ENCODE results near the gene SEC14L1.

The SEC14L1 gene

DNA sequence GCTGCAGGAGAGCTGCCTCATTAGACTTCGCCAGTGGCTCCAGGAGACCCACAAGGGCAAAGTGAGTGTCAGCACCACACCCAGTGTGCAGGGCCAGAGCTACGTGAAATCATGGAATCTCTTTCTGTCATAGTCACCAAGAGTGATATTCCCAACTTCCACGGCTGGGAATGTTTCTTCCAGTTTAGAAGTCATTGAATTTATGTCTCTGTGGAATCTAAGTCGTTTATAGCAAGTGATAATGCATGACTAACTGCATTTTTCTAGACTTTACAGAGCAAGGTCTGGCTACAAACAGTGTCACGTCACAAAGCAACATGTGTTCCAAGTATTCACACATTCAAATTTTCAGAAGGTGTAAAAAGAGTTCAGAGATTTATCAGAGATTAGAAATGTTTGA lies 55.5 kb downstream of the SEC14L1 start:
- no peak for DNase-seq

DNA sequence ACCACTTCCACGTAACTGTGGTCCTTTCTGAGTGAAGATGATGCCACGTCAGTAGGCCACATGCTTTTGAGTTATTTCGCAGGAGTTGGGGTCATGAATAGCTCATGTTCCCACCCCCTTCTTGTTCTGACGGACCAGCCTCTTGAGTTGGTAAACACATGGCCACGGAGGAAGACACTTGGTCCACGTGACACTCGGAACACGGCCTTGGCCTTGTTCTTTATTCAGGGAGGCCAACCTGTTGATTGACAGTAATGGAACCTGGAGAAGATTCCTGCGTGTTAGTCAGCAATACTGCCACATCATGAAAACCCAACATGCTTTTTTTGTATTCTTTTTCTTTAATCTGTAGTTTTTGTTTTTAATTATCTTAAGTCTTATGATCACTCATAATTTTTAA lies 56.3 kb downstream of the SEC14L1 start:
- no peak for DNase-seq

DNA sequence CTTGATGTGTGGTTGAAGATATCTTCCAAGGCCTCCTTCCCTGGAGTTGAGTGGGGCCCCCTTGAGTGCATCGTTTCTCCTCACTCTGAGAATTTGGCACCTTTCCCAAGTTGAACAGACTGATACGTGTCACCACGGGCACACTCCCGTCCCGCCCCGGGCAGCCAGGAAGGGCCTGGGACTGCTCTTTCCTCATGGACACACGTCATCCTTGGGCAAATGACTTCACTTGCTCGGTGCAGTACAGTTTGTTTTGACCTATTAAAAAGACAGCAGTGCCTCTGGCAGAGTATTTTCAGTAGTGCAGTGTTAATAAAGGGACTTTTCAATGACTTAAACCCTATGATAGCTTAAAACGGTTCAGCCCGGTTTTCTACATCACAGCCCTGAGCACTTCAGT lies 59.9 kb downstream of the SEC14L1 start:
- no peak for DNase-seq

DNA sequence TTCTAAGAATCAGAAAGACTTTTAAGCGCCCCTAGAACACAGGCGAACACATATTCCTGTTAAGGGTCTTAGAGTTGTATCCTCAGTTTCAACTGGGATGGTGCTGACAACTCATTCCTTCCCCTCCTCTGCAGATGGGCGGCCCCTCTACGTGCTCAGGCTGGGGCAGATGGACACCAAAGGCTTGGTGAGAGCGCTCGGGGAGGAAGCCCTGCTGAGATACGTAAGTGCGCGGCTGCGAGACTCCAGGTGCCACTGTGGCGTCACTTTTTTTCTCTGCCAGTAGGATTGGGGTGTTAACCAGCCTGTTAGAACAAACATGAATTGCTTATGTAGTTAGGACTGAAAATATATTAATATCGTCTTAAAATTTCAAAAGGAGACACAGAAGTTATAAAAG lies 62.7 kb downstream of the SEC14L1 start:
- DNase-seq = no peak

DNA sequence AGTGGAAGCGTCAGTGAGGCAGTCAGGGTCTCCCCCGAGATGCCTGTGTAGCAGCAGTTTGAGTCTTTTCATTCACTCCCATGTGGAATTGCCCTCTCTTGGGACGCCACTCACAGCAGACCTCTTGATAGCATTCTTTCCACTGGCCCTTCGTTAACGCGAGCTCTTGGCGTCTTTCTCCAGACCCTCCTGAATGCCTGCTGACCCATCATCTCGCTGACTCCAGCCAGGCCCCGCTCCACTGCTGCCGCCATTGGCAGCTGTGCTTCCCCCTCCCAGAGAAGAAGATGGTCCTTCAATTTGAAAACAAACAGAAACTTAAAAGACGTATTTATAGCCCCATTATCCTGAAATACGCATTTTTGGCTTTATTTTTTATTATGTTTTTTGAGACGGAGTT lies 63.1 kb downstream of the SEC14L1 start:
- DNase-seq = no peak

DNA sequence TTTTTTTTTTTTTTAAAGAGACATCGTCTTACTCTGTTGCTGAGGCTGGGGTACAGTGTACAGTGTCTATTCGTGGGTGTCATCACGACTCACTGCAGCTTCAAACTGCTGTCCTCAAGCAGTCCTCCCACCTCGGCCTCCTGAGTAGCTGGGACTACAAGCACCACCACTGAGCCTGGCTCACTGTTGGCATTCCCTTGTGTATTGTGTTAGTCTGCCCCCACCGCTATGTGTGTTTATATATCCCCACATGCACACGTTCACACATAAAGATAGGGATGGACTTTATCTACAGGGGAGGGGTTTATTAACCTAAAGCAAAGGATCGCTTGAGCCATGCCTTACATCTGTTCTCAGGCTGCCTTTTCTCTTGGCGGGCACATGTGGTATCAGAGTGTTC lies 63.8 kb downstream of the SEC14L1 start:
- DNase-seq = no peak

DNA sequence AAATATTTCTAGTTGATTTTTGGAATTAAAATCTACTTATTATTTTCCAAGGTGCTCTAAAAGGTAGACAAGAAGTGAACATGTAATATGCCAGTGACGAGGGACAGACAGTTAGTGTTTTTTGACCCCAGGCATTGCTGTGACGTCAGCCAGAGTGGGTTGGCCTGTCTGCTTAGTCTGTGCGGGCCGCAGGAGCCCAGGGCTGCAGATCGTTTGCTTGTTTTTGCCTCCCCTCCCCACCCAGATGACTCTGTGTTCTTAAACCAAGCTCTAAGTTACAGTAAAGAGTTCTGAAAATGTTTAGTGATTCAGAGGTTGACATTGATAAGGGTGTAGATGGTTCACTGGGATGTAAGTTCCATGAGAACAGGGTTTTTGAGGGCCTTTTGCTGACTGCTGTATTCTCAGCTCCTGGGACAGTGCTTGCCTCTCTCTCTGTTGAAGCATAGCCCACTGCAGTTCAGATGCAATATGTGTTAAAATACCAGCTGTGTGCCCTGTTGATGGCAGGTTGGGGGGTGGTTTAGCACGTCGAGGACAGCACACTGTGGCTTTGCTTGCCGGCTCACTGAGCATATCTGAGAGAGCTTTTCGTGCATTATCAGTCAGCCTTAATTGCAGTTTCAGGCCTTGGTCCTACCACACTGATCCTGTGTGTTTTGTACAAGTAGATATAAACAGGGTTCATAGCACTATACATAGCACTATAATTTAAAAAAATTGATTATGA lies 64.8 kb downstream of the SEC14L1 start:
- no peak for DNase-seq

DNA sequence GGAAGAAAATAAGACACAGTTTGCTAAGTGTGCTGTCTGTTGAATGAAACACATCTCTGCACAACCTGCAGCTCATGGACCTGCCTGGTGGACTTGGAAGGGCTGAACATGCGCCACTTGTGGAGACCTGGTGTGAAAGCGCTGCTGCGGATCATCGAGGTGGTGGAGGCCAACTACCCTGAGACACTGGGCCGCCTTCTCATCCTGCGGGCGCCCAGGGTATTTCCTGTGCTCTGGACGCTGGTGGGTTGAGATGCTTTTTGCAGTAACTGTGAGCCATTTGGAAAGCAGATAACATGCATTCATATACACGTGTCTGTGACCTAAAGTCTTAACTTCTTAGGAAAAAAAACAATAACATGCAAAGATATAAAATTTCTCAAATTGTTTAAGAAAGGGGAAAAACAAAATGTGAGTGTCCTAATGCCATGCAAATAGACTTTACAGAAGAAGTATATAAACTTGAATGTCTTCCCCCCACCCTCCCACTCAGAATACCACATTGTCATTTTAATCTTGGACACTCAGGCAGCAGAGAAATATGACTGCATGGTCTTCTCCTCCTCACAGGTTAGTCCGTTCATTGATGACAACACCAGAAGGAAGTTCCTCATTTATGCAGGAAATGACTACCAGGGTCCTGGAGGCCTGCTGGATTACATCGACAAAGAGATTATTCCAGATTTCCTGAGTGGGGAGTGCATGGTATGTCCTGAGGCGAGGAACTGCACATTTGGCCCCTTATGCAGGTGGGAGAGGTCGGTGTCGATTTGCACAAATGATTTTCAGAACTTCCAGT lies 65.6 kb downstream of the SEC14L1 start:
- DNase-seq = no peak

DNA sequence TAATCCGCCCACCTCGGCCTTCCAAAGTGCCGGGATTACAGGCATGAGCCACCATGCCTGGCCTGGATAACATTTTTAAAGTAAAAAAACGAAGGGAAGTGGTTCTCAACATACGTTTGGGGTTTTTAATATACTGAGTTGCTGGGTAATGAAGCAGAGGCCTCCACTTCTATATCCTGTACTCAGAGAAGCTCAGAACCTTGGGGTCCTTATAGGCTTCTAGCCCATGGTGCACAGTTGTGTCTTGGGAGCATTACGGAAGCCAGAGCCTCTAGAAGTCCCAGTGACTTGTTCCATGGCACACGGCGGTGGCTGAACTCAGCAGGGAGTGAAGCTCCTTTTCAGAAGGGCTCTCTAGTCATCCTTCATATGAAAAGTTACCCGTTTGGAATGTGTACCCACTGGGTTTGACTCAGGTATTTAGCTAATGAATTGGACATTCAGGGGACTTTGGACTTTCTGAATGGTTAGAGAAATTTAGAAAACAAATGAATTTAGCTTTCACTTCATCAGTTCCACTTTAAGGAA lies 67.0 kb downstream of the SEC14L1 start:
- DNase-seq = no peak

DNA sequence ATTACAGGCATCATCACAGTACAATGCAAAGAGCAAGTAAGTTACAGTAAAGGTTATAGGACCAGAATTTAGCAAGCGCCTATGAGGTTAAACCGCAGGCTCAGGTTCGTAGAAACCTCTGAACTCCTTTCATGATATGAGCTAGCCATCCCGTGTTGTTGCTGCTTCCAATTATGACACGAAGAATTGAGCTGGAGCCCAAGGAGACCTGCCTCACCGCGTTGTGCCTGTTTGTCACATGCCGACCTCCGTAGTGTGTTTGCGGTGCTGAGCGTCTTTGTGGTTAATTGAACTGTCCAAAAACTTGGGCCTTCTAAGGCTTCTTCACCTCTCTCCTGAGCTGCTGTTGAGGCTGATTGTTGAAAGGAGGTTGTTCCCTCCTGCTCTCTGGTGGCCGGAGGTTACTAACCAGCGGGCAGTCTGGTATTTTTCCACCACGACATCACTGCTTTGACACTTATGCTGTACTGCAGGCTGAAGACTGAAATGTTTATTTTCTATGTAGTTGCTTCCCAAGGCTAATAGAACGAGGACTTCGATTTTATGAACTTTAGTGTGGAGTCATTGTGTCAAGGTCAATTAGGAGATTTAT lies 67.5 kb downstream of the SEC14L1 start:
- DNase-seq = no peak

DNA sequence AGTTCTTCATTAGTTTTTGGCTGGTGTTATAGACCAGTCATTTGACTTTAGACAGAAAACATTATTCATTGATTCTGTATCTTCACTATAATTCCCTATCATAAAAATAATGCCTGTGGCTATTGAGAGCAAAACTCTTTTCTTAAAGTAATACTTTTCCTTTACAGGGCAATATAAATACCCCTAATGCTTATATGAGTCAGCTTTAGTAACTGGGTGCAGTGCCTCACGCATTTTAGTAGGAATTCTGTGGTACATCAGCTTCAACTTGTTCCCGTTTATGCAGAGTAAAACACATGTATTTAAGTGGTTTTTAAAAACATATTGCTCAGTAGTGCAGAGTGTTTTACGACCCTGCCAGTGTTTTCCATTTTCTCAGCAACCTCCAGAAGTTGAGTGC lies 68.1 kb downstream of the SEC14L1 start:
- DNase-seq = no peak

DNA sequence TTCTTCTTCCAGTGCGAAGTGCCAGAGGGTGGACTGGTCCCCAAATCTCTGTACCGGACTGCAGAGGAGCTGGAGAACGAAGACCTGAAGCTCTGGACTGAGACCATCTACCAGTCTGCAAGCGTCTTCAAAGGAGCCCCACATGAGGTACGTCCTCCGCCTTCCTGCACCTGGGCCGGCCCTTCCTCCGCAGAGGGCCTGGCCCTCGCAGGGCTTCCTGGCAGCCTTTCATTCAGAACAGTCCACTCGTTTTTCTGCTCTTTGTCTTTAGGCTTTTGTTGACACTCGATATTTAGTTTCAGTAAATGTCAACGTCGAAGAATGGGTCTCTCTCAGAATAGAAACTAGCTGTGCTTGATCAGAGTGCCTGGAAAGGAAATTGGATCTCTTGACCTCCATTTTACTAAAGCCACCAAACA lies 68.6 kb downstream of the SEC14L1 start:
- DNase-seq = no peak

DNA sequence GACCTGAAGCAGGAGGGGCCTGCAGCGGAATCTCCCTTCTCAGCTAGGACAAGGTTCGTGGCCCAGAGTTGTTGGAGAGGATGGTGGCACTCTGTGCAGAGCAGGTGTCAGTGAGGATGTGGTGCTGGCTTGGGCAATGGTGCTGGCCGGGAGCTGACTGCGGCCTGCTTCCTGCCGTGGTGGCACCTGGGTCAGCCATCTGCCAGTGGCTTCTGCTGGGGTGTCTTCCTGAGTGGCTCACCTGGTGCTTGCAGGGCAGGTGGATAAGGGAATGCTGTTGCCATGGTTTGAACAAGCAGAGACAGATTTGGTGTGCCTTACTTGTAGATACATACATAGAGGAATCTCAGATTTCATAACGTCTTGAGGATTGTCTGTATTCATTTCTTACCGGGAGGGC lies 69.6 kb downstream of the SEC14L1 start:
- no peak for DNase-seq

DNA sequence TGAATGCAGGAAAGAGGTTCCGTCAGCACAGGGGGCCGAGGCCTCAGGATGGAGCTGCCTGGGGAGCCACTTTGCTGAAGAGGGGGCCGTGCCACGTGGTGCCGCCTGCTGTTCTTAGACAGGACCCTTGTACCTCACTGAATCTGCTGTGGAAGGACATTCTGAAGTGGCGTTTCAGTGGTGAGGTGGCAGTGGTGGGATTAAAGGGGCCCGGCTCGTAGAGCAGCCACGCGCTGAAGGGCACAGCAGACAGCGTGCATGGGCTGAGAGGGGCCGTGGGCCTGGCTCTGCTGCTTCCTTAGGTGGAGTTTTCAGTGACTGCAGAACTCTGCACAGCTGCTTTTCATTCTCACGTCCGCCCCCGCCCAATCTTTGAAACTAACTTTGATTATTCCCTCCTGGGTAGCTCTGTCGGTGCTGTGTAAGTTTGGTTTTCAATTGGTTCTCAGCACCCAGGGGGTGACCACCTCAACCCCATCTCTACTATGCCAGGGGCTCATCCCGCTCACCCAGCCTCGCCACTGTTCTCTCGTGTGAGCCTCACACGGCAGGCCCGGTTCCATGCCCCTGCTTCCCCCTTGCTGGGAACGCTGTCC lies 70.3 kb downstream of the SEC14L1 start:
- no peak for DNase-seq

DNA sequence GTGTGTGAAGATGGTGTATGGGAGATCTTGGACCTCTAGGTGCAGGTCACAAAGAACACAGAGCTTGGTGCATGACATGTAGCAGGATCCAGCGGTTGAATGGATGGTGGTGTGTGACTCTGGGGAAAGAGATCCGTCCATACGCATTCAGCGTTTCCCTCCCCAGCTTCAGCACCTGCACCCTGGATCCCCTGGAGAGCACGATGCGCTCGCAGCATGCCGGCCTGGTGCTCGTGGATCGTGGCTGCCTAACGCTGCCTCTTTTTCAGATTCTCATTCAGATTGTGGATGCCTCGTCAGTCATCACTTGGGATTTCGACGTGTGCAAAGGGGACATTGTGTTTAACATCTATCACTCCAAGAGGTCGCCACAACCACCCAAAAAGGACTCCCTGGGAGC lies 70.9 kb downstream of the SEC14L1 start:
- no peak for DNase-seq

DNA sequence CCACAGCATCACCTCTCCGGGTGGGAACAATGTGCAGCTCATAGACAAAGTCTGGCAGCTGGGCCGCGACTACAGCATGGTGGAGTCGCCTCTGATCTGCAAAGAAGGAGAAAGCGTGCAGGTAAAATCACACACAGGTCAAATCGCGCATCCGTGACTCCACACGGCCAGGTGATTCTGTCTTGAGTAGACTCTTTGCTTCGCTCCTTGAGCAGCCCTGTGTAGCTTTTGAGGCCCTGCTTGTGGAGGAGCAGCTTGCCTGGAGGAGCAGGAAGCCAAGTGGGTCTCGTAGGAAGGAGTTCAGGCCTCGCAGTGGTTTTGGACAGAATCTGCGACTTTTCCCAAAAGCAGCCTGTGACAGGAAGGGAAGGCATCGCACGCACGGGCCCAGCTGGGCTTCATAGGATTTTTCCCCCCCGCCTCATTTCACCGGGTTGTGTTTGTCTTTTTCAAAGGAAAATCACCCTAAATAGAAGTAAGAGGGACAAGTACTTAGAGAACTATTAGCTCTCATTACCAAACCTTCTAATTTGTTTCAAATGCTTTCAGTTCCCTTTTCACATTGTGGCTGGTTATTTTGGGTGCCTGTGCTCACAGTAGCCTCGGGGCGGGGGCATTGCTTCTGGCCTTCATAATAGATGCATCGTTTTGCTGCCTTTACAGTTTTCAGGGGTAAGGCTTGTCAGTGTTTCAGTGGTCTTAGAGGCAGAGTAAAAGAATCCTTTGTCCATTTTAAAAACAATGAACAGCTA lies 71.5 kb downstream of the SEC14L1 start:
- no peak for DNase-seq

DNA sequence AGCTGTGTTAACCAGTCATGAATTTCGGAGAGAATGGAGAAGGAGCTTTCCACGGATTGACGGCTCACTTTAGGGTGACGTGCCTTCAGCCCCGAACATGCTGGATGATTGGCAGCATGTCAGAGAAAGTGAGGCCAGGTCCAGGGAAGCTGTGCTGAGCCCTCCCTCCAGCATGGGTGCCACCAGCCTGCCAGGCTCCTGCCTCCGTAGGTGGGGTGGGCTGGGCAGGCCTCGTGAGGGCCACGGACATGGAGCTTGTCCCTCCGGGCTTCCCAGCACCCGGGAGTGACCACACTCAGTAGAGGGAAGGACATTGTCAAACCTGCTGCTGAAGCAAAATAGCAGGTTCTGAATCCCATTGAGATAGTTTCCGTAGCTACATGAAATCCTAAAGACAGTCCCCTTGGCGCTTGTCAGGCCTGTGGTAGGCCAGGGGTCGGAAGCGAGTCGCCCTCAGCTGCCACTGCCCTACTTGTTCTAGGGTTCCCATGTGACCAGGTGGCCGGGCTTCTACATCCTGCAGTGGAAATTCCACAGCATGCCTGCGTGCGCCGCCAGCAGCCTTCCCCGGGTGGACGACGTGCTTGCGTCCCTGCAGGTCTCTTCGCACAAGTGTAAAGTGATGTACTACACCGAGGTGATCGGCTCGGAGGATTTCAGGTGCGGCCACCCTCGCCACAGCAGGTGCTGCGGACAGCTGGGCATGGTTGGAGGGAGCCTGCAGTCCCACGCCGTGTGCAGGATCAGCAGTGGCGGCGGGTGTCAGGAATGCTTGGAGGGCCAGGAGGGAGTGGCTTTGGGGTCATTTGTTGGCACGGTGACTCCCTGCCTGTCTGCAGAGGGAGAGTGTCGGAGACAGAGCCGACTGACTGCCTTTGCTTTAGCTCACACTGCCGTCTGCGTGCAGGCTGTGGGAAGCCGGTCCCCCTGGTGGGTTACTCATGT lies 72.3 kb downstream of the SEC14L1 start:
- no peak for DNase-seq

DNA sequence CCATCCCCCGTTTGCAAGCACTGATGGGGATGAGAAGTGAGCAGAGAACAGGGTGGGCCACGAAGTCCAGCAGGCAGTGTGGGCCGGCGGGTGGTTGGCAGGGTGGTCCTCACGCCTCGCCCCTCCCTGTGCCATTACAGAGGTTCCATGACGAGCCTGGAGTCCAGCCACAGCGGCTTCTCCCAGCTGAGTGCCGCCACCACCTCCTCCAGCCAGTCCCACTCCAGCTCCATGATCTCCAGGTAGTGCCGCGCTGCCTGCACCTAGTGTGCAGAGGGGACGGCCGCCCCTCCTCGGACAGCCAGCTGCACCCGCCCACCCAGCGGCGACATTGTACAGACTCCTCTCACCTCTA lies 73.0 kb downstream of the SEC14L1 start:
- no peak for DNase-seq

DNA sequence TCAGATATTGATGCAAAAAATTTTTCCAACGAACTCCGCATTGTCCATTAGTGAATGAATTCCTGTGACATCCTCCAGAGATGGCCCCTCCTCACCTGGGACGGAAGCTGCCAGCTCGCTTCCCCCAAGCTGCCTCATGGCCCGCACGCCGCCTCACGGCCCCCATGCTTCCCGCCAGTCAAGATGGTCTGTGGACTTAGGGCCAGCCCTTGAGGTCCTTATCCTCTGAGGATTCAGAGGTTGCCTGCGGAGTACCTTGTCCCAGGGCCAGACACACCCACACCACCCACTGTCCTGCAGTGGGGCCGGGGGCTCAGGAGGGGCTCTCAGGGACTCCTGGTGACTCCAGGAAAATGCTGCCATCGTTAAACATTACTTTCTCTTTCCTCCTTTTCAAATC lies 73.6 kb downstream of the SEC14L1 start:
- DNase-seq = no peak

DNA sequence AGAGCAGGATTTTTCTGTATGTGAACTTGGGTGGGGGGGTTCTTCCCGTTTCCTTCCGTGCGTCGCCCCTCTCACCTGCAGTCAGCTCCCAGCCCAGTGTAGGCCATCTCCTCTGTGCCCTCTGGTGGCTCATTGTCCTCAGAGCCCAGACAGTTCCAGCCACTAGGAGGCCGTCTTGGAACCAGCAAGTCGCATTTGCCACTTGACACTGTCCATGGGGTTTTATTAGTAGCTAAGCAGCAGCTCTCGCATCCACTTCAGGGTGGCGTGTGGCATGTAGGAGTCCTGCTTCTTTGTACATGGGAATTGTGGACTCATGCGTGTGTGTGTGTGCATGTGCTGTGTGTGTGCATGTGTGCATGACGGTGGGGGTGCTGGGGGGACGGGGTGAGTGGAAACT lies 74.0 kb downstream of the SEC14L1 start:
- peak; percentile 11 for DNase-seq

DNA sequence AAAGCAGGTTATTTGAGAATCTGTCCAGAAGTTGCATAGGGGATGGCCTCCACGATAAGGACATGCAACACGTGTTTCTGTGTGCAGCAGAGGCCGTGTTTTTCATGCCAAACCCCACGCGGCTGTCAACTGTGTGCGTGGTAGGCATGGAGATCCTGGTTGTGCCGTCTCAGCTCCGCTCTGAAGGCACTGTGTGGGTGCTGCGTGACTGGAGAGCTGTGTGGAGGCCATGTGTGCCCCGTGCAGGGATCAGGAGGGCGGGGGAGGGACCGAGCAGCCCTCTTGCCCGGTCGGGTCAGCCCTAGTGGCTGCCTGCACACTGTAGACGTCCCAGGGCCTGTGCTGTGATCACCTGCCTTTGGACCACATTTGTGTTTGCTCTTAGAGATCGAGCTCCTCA lies 74.5 kb downstream of the SEC14L1 start:
- DNase-seq = no peak

DNA sequence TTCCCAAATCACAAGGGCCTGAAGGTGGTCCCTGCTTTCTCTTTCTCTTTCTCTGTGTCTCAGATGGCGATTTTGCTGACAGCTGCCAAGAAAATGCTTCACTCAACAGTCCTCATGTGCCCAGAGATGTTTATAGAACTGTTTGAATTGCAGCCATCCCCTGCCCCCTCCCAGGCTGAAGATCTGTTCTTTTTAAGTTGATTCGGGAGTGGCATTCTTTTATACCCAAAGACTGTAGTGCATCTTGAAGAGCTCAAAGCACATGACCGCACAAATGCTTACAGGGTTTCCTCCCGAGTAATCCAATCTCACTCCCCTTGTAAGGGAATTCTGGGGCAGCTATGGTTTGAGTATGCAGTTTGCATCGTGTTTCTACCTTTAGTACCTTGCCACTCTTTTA lies 75.7 kb downstream of the SEC14L1 start:
- no peak for DNase-seq
